NCI-H2196 (cell line): ENCODE measurements around the gene SF1.
A peak's percentile ranks its signal among the peaks of the same experiment; 100 is the strongest.

Experiments
- DNase-seq: peaks from one replicate; lab custom pipeline; 2025; ENCODE audit not compliant: unreplicated experiment; lab: John Stamatoyannopoulos, UW

SF1 gene

GRCh38 chr11:64801561-64802369, 23.4 kb upstream of the SF1 start:
- no peak for DNase-seq

- DNase-seq: no peak
Measured at GRCh38 chr11:64801158-64801464, 22.8 kb upstream of the SF1 start.

- DNase-seq: no peak
Measured at GRCh38 chr11:64800303-64801157, 22.2 kb upstream of the SF1 start.

- no peak for DNase-seq
Measured at GRCh38 chr11:64799623-64800302, 21.4 kb upstream of the SF1 start.

- DNase-seq: no peak
Measured at GRCh38 chr11:64799256-64799622, 20.9 kb upstream of the SF1 start.

- DNase-seq: no peak
Measured at GRCh38 chr11:64796757-64797541, 18.6 kb upstream of the SF1 start.

GRCh38 chr11:64796047-64796756, 17.9 kb upstream of the SF1 start:
- DNase-seq: no peak

- no peak for DNase-seq
Measured at GRCh38 chr11:64794526-64794925, 16.2 kb upstream of the SF1 start.

- DNase-seq: no peak
Measured at GRCh38 chr11:64793271-64794160, 15.2 kb upstream of the SF1 start.

- DNase-seq: no peak
Measured at GRCh38 chr11:64792482-64792881, 14.1 kb upstream of the SF1 start.

- no peak for DNase-seq
Measured at GRCh38 chr11:64791781-64792291, 13.5 kb upstream of the SF1 start.

GRCh38 chr11:64790205-64791095, 12.1 kb upstream of the SF1 start:
- no peak for DNase-seq

- no peak for DNase-seq
Measured at GRCh38 chr11:64789331-64790204, 11.2 kb upstream of the SF1 start.

GRCh38 chr11:64788321-64789215, 10.2 kb upstream of the SF1 start:
- DNase-seq: no peak

GRCh38 chr11:64787526-64788320, 9.4 kb upstream of the SF1 start:
- DNase-seq: peak; percentile 48
